HepG2 (cell line): ENCODE measurements around the gene ZACN. TPM values are rescaled to one million over a fixed set of nuclear protein-coding genes. Genes with fewer than 3 reads are reported as not detected.

Experiments
- AHDC1 ChIP-seq: sonication (generic); formaldehyde crosslinking; IDR thresholded peaks from 2 replicates; pipeline ENCODE4 v1.5.1; 2020; ENCODE audit warnings: mild to moderate bottlenecking, missing genetic modification reagents, borderline replicate concordance
- NCOA1 ChIP-seq: sonication (generic); formaldehyde crosslinking; IDR thresholded peaks from 2 replicates; pipeline ENCODE4 v1.9.0; 2021; ENCODE audit warnings: missing genetic modification reagents
- NR2F6 ChIP-seq, 2 experiments: IDR thresholded peaks; 2 replicates each; pipeline ENCODE4 v1.6.1; 2016; ENCODE audit warnings: antibody characterized with exemption in 1 of 2, mild to moderate bottlenecking in 1 of 2
- U2AF2 ChIP-seq: fragments of 200-400 bp; formaldehyde crosslinking; IDR thresholded peaks from 2 replicates; pipeline ENCODE4 v1.6.1; 2017; ENCODE audit warnings: low read depth, mild to moderate bottlenecking, low read length
- ZNF24 ChIP-seq: fragments of 450-650 bp; IDR thresholded peaks from 2 replicates; pipeline ENCODE4 v1.6.1; 2017; ENCODE audit warnings: antibody characterized with exemption, mild to moderate bottlenecking
- ZNF839 ChIP-seq: sonication (generic); formaldehyde crosslinking; IDR thresholded peaks from 2 replicates; pipeline ENCODE4 v1.4.0; 2020; ENCODE audit warnings: missing genetic modification reagents, mild to moderate bottlenecking, borderline replicate concordance
- ZSCAN20 ChIP-seq: sonication (generic); formaldehyde crosslinking; IDR thresholded peaks from 2 replicates; pipeline ENCODE4 v1.4.0; 2020; ENCODE audit warnings: missing genetic modification reagents, mild to moderate bottlenecking, borderline replicate concordance
- polyA plus RNA-seq, 8 experiments: library from polyadenylated mRNA; depleted of rRNA in 3 of 8; stranded (reverse) in 7 of 8; unstranded in 1 of 8; fragments of >200 nt; fragmentation: Illumina TruSeq in 4 of 8; extraction: Trizol in 4 of 8; gene quantifications; 2 replicates each; pipeline versions ENCODE4 v1.2.1 to v1.2.3, GENCODE V29; 2011 to 2016; ENCODE audit warnings: low read depth in 4 of 8, missing spikeins in 1 of 8, mixed read lengths in 1 of 8; ENCODE audit not compliant: insufficient read depth in 1 of 8
- total RNA-seq, 5 experiments: library from RNA; depleted of rRNA; stranded (reverse); fragments of >200 nt; fragmentation: Illumina TruSeq; extraction: Trizol; gene quantifications; 2 replicates each; pipeline ENCODE4 v1.2.3, GENCODE V29; 2016; ENCODE audit warnings: low read depth in 1 of 5

The ZACN gene
- total and polyA plus RNA-seq, 2 of the 13 experiments (the other 11 are each of a cell fraction or from before 2014, with no cell fraction given), result 0.11 to 0.15 TPM

GRCh38 chr17:76130473-76130872, 51.5 kb downstream of the ZACN start (continued):
- TF ChIP-seq AHDC1 (CRISPR knock-in tag) (no peak), NR2F6 (IDR thresholded peaks at IDR 0.05) (peak; percentile 44; the same call in 1 of the 2 replicates), NR2F6 (CRISPR knock-in tag; IDR thresholded peaks at IDR 0.05) (no peak), NCOA1 (CRISPR knock-in tag) (no peak), ZNF839 (no peak), ZSCAN20 (CRISPR knock-in tag) (no peak), U2AF2 (no peak), ZNF24 (no peak)
- TF ChIP-seq, all 625 proteins: peak for 1
